Thyroid gland (tissue), 4 donors: ENCODE results near the gene COL18A1. TPM values are rescaled to one million over a fixed set of nuclear protein-coding genes. Genes with fewer than 3 reads are reported as not detected.

Experiments used
- DNase-seq, 2 donors: peaks; one replicate each; pipeline ENCODE4 v3.0.0-alpha.2; 2019
- H3K27ac ChIP-seq, 3 donors: fragments of 200-600 bp; sonication (generic); 1 replicate in 2 of 3; 2 replicates in 1 of 3; pipeline ENCODE4 v1.5.1; 2016 to 2019; ENCODE audit warnings: mild to moderate bottlenecking in 1 of 3, moderate library complexity in 1 of 3
- H3K27me3 ChIP-seq: fragments of 200-600 bp; sonication (generic); one replicate; pipeline ENCODE4 v1.5.1; 2019
- H3K36me3 ChIP-seq, 2 donors: fragments of 200-600 bp; sonication (generic); one replicate each; pipeline ENCODE4 v1.5.1; 2016 to 2019
- H3K4me1 ChIP-seq, 2 donors: fragments of 200-600 bp; sonication (generic); one replicate each; pipeline ENCODE4 v1.5.1; 2017 to 2019
- H3K4me3 ChIP-seq, 3 donors: fragments of 200-600 bp; sonication (generic); replicated peaks in 1 of 3; 1 replicate in 2 of 3; 2 replicates in 1 of 3; pipeline ENCODE4 v1.5.1; 2016; ENCODE audit warnings: mild to moderate bottlenecking in 1 of 3
- H3K9me3 ChIP-seq: fragments of 200-600 bp; sonication (generic); one replicate; pipeline ENCODE4 v1.5.1; 2017
- POLR2A ChIP-seq, 2 donors: fragments of 450-650 bp; IDR thresholded peaks; one replicate each; pipeline ENCODE4 v1.6.1; 2017; ENCODE audit warnings: antibody characterized with exemption in 2 of 2, mild to moderate bottlenecking in 2 of 2, moderate library complexity in 1 of 2
- WGBS, 2 donors: methylation state at CpG; one replicate each; pipeline ENCODE4 v1.1.5; 2017; 5-methylcytosine and 5-hydroxymethylcytosine counted together
- intact Hi-C: fragments of 100-400 bp; cut with DNase I; formaldehyde crosslinking; loops from one replicate; pipeline ENCODE4 v1.15.1; 2023
- total RNA-seq, 4 donors: library from RNA; depleted of rRNA; stranded (reverse); fragments of >200 nt; gene quantifications; one replicate each; pipeline ENCODE4 v1.2.3, GENCODE V29; 2016
- TF ChIP-seq, protein P1 (sequence below), 6 experiments: fragments of 200-600 bp in 3 of 6; fragments of 450-650 bp in 3 of 6; sonication (generic) in 3 of 6; IDR thresholded peaks; one replicate each; pipeline ENCODE4 v1.5.1; 2016 to 2019; ENCODE audit warnings: antibody characterized with exemption in 6 of 6, mild to moderate bottlenecking in 2 of 6, inconsistent platforms in 1 of 6, moderate library complexity in 1 of 6

The COL18A1 gene
- total RNA-seq, 4 donors from 2014 or later = 105 to 264 (median 238) TPM

DNA sequence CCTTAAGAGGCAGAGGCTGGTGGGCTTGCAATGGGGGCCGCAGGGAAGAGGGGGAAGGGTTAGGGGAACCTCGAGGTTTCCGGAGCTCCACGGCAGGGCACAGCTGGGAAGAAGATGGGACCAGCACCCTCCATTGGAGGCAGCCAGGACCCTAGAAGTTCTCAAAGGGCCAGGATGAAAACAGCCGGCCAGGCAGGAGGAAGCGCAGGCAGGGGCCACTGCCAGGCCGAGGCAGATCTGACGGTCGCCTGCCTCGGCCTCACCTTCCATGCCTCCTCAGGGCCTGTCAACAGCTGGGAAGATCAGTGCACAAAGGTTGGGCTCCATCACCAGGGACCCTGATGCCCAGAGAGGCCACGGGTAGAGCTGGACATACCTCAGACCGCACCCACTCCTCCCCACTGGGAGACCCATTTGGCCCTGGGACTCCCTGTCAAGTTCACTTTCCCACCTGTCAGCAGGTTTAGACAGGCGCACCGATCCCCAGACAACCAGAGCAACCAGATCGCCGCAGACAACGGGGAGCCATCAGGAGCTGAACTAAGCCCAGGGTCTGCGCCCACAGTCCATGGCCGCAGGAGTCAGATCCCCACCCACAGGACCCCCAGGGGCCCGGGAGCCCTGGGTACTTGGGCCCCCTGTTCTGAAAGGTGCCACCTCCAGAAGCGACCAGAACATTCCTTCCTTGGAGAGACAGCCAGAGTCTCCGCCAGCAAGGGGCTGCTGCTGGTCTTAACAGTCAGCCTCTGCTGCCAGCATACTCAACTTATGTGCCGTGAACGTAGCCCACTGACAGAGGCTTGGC is 135.0 kb downstream of the COL18A1 start:
- intact Hi-C loops = no loop called here
- TF ChIP-seq POLR2A (IDR thresholded peaks at IDR 0.05) = no peak
- TF ChIP-seq, protein P1, sequence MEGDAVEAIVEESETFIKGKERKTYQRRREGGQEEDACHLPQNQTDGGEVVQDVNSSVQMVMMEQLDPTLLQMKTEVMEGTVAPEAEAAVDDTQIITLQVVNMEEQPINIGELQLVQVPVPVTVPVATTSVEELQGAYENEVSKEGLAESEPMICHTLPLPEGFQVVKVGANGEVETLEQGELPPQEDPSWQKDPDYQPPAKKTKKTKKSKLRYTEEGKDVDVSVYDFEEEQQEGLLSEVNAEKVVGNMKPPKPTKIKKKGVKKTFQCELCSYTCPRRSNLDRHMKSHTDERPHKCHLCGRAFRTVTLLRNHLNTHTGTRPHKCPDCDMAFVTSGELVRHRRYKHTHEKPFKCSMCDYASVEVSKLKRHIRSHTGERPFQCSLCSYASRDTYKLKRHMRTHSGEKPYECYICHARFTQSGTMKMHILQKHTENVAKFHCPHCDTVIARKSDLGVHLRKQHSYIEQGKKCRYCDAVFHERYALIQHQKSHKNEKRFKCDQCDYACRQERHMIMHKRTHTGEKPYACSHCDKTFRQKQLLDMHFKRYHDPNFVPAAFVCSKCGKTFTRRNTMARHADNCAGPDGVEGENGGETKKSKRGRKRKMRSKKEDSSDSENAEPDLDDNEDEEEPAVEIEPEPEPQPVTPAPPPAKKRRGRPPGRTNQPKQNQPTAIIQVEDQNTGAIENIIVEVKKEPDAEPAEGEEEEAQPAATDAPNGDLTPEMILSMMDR (IDR thresholded peaks at IDR 0.05) = no peak
- H3K4me3 ChIP-seq = no peak overlapping the region
- peaks cover 15 to 25% of the 10 kb centered on the region in 2 donors for H3K4me1 ChIP-seq
- no peaks in the 10 kb centered on the region for H3K27me3 ChIP-seq
- DNase-seq = peak; percentile 0 to 1
- H3K9me3 ChIP-seq = no peaks in the 10 kb centered on the region
- 94% methylated on average over 14 to 18 of the region's 24 CpGs for WGBS, 2 donors
- H3K27ac ChIP-seq = no peak overlapping the region
- no peaks in the 10 kb centered on the region for H3K36me3 ChIP-seq

DNA sequence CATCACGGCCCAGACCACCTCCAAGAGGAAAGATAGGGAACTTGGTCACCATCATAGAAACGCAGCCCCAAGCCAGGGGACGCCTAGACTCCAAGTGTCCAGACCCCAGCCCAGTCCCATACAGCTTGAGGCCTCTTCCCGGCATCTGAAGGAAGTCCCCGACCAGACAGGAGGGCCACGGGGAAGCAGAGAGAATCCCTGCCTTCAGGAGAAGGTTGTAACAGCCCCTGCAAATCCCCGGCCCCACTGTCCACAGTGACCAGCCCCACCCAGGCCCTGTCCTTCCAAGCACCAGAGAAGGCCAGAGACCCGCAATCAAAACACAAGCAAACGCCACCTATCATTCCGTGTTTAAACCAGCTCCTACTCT is 135.6 kb downstream of the COL18A1 start:
- peaks cover 14 to 24% of the 10 kb centered on the region in 2 donors for H3K4me1 ChIP-seq
- H3K36me3 ChIP-seq = no peaks in the 10 kb centered on the region
- DNase-seq = no peak
- H3K9me3 ChIP-seq = no peaks in the 10 kb centered on the region
- 92% methylated on average over 7 to 10 of the region's 10 CpGs for WGBS, 2 donors
- no peak for TF ChIP-seq POLR2A (IDR thresholded peaks at IDR 0.05)
- TF ChIP-seq, protein P1 (IDR thresholded peaks at IDR 0.05) = no peak
- intact Hi-C loops = no loop called here
- H3K27me3 ChIP-seq = no peaks in the 10 kb centered on the region
- no peak overlapping the region for H3K27ac ChIP-seq
- no peak overlapping the region for H3K4me3 ChIP-seq

DNA sequence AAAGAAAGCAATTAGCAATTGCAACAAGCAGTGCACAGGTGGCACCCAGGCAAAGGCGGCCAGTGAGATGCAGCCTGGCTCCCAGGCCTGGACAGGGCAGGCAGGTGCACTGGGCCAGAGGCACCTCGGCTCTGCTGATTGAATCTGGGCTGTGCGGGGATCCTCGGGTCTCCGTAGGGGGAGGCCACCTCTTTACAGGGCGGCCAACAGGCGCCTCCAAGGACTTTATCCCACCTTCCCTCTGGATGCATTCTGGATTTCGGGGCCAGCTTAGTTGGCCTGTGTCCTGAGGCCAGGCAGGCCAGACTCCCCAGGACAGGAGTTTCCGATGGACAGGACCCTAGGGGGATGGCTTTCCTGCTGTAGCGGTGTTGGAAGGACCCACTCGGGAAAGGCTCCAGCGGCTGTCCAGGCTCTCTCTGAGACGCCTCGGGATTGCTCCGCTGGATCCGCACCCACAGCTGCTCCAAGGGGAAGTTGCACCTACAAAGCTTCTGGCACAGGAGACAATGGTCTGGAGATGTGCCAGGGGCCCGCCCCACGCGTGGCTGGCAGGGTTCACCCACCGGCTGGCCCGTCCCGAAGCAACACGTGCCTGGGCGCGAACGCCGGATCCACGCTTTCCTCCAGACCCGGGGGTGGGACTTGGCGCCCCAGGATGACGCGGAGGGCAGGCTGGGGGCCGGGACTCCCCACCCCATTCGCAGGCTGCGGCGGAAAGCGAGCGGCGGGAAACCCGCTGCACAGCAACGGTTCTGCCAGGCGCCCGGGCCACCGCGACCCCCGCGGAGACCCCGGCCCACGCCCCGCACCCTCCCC is 136.5 kb downstream of the COL18A1 start:
- Histone ChIP-seq H3K9me3 (no peaks in the 10 kb centered on the region), H3K4me1 (peaks cover 14 to 24% of the 10 kb centered on the region in 2 donors), H3K27me3 (no peaks in the 10 kb centered on the region), H3K4me3 (peak overlapping the region in 1 of 3 donors; percentile 55), H3K36me3 (no peaks in the 10 kb centered on the region), H3K27ac (no peak overlapping the region)
- 51 to 70% methylated on average over 2 to 23 of the region's 50 CpGs for WGBS, 2 donors
- TF ChIP-seq, protein P1 (IDR thresholded peaks at IDR 0.05) = no peak
- TF ChIP-seq POLR2A (IDR thresholded peaks at IDR 0.05) = no peak
- peak; percentile 54 to 56 for DNase-seq
- intact Hi-C loops = no loop called here

DNA sequence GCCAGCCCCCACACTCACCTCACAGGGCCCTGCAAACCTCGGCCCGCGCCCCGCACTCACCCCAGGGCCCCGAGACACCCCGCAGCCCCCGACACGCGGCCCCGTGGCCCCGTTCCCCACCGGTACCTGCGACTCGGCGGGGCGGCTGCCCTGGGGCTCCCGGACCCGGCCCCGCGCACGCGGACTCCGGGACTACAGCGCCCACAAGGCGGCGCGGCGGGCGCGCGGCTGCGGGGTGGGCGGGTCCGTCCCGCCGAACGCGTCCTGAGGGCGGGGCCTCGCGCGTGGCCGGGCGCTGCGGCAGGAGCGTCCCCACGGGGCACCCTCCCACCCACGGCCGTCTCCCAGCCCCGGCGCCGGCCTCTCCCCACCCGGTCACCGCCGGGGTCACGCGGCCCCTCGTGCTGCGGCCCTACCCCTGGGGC is 137.3 kb downstream of the COL18A1 start, which contains the start of gene SLC19A1:
TSS of gene SLC19A1 (minus strand) at position 199 of the 425 bp plus-strand sequence. CDS start 4,481 bp downstream, outside the sequence.
- Histone ChIP-seq H3K36me3 (no peaks in the 10 kb centered on the region), H3K27ac (peak within 1 kb of the TSS in 1 of 3 donors; percentile 41), H3K4me3 (peak within 1 kb of the TSS; percentile 53 to 59 (median 55)), H3K27me3 (no peaks in the 10 kb centered on the region), H3K4me1 (peaks cover 14 to 24% of the 10 kb centered on the region in 2 donors), H3K9me3 (no peaks in the 10 kb centered on the region)
- intact Hi-C loops = no loop called here
- WGBS, 2 donors = 0% methylated on average over 9 to 21 of the region's 59 CpGs
- TF ChIP-seq POLR2A (IDR thresholded peaks at IDR 0.05) = peak in 1 of 2 donors; percentile 23
- TF ChIP-seq, protein P1 (IDR thresholded peaks at IDR 0.05) = peak in 3 of 6 experiments; percentile 60 to 70 (median 64)
- DNase-seq = peak; percentile 53 to 63
